GM11168 (cell line): ENCODE results near the gene NPHS1.
"Not testable (repeated sequence)": the region's sequence is repeated elsewhere in the genome, so short reads cannot be mapped to it uniquely, and the experiment has no call there.

Experiments used
- in situ Hi-C: fragments of 300-500 bp; cut with MboI; formaldehyde crosslinking; loops from one replicate; pipeline ENCODE4 v1.12.0; 2022; ENCODE audit warnings: low sequenced_read_pairs; ENCODE audit not compliant: unreplicated experiment

The NPHS1 gene

DNA sequence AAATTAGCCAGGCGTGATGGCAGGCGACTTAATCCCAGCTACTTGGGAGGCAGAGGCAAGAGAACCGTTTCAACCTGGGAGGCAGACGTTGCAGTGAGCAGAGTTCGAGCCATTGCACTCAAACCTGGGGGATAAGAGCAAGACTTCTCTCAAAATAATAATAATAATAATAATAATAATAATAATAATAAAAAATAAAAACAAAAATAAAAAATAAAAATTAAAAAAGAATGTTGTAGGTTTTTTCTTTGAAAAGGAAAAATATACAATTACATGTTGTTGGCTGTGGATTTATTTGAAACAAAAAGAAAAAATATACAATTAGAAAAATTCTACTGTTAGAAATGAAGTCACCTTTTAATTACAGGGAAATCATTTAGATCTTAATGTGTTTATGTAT lies 28.2 kb downstream of the NPHS1 start:
- in situ Hi-C loops, result no loop called here

DNA sequence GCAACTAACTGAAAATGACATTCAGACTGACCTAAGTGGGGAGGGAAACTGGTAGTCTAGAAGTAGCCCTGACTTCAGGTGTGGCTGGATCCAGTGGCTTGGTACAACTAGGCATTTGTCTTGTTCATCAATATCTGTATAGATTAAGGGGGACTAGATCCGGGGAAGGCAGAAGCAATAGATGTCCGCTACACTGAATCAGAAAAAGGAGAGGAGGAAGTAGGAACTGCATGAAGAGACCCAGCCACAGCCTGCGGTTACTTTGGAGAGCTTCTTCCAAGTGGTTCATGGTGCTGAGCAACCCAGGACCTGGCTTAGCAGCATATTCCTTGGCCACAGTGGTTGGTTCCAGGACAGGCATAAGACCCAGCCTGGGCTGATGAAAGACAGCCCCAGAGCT lies 29.7 kb downstream of the NPHS1 start:
- in situ Hi-C loops, result no loop called here

DNA sequence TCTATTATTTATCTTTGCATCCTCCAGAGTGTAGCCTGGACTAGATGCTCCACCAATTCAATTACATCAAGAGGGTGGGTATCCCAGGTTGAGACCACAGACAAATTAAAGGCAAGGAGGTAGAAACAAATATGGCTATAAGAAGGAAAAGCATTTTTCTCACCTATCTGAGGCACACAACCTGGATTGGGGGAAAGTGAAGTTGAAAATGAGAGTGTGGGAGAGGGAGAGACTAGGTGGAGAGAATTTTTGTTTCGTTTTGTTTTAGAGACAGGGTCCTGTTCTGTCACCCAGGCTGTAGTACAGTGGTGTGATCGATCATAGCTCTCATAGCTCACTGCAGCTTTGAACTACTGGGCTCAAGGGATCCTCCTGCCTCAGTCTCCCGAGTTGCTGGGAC lies 33.9 kb downstream of the NPHS1 start:
- in situ Hi-C loops, result no loop called here

DNA sequence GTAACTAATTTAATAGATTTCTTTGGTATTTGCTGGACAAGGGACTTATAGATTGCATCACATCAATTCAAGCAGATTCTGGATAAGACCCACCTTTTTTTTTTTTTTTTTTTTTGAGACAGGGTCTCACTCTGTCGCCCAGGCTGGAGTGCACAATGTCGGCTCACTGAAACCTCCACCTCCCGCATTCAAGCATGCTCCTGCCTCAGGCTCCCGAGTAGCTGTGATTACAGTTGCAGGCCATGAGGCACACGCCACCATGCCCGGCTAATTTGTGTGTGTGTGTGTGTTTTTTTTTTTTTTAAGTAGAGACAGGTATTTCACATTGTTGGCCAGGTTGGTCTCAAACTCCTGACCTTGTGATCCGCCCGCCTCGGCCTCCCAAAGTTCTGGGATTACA lies 35.5 kb downstream of the NPHS1 start:
- in situ Hi-C loops, result no loop called here

DNA sequence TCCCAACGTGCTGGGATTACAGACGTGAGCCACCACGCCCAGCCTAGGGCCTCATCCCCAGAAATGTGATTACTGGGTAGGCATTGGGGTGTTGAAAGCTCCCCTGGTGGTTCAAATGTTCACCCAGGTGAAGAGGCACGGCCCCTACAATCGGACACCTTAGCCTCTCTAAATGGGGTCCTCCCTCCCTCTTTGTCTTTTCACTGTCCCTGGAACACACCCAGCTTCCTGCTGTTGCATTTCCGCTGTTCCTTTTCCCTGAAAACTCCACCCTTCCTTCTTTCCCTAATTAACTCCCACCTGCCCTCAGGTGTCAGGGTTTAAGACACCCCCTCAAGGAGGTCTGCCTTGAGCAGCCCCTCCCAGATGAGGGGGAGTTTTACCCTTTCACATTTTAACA lies 36.0 kb downstream of the NPHS1 start:
- in situ Hi-C loops, result no loop called here

DNA sequence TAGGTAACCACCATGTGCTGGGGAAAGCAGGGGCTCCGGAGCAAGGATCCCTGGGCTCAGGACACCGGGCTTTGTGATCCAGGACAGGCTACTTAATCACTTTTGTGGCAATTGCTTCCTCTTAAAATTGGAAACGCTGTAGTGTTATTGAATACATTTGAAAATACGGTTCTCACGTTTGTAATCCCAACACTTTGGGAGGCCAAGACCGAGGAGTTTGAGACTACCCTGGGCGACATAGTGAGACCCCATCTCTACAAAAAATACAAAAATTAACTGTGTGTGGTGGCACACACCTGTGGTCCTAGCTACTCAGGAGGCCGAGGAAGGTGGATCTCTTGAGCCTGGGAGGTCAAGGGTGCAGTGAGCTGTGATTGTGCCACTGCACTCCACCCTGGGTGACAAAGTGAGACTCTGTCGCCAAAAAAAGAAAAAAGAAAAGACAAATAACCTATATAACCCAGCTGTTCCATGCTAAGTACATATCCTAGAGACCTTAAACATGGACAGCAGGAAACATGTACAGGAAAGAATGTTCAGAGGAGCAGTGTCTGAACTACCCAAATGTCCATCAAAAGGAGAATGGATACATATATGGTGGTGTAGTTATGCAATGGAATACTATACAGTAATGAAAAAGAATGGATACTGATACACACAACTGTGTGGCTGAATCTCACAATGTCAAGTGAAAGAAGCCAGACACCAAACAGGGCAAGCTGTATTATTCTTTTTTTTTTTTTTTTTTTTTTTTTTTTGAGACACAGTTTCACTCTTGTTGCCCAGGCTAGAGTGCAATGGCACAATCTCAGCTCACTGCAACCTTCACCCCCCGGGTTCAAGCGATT lies 39.0 kb downstream of the NPHS1 start:
- in situ Hi-C loops, result no loop called here

DNA sequence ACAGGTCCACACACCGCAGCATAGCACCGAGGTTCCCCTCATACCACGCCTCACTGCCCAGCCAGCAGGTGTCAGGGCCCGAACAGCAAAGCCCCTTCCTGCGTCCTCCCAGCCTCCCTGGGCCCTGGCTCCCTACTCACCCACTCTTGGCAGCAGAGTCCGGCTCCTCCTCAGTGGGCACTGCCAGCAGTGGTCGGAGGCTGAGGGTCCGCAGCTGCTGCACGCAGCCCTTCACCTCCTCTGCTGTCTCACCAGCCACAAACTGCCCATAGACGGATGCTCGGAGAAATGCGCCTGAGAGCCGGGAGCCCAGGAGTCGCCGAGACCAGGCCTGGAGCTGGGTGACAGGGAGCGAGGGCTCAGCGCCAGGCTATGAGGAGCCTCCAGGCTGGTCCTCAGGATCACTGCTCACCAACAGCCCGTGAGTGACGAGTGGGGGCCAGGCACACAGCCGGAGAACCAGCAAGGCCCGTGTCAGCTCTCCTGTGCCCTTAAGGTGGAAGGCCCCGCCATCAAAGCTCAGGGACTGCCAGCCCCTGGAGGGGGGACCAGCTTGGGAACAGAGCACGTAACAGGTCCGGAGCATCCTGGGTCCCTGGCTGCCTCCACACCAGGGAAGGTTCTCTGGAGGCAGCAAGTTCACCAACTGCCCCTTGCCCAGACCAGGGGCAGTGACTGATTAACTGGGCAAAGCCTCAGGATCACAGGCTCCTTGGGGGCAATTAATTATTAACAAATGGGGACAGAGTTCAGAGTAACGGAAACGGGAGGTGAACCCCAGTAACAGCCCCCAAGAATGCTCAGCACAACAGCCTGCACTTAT lies 39.9 kb downstream of the NPHS1 start, which contains the start of gene PRODH2:
TSS of gene PRODH2 (minus strand) at position 626 of the 823 bp plus-strand sequence. CDS start at position 586, 40 bp downstream.
- in situ Hi-C loops, result no loop called here

DNA sequence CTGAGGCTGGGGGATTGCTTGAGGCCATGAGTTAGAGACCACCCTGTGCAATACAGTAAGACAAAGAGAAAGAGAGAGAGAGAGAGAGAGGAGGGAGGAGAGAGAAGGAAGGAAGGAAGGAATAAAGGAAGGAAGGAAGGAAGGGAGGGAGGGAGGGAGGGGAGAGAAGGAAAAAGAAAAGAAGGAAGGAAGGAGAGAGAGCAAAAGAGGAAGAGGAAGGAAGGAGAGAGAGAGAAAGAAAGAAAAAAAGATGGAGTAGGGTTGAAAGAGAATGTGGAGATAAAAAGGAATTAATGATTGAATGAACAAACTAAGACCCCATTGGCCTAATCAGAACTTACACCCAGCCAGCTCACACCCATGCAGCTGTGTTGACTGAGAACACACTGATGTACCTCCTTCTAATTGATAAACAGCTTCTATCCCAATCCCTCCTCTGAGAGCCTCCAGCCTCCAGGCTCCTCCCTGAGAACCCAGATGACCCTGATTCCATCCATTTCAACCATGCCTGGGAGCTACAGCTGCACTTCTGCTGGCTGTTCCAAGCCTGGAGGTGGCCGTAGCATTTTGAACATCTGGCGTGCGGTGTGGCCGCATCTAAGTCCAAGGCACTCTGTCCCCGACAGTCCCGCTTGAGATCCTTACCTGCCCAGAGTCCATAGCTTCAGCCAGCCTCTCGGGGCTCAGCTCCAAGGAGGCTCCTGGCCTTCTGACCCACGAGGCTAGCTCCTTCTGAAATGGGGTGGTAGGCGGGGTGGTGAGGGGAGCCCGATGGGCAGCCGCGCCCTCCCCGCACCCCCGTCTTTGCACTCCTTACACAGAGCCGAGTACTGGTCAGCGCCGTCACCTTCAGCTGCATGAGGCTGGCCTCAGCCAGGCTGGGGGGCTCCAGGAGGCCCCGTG lies 40.7 kb downstream of the NPHS1 start:
- in situ Hi-C loops, result no loop called here

DNA sequence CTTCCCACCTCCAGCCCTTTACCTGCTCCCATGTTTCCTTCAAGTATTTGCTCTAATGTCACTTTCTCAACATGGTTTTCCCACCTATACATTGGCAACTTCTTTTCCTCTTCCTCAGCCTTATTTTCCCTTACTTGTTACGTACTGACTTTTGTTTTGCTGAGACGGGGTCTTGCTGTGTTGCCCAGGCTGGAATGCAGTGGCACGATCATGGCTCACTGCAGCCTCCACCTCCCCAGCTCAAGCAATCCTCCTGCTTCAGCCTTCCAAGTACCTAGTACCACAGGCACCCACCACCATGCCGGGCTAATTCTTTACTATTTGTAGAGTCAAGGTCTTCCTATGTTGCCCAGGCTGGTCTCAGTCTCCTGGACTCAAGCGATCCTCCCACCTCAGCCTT lies 44.7 kb downstream of the NPHS1 start:
- in situ Hi-C loops, result no loop called here

DNA sequence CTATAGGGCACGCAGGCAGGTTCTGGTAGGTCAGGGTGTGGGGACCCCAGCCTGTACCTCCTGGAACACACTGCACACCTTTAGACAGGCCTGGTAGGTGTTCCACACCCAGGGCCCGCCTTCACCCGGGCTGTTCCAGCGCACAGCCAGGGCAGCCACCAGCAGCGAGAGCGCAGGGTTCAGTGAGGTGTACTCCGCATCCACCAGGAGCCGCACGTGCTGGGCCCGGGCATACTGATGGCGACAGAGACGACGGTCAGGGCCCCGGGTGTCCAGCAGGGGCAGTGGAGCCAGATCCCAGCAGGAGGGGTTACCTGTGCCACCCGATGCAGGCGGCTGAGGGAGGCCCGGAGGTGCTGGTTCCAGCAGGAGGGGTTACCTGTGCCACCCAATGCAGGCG lies 45.7 kb downstream of the NPHS1 start:
- in situ Hi-C loops, result no loop called here

DNA sequence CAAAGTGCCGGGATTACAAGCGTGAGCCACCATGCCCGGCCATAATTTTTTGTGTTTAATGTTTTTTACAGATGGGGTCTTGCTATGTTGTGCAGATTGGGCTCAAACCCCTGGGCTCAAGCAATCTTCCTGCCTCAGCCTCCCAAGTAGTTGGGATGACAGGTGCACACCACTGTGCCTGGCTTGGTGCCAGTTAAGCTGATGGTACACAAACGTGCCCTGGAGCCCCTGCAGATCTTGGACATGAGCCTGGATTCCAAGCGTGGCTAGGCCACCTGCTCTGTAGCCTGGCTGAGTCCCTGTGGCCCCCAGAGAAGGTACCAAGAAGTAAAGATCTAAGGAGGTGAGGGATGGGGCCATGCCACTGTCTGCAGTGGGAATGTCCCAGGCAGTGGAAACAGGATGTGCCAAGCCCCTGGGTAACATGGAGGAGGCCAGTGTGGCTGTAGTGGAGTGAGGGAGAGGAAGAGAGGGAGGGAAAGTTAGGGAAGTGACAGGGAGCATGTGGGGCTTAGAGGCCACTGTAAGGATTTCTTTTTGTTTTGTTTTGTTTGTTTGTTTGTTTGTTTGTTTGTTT lies 46.7 kb downstream of the NPHS1 start:
- in situ Hi-C loops, result no loop called here

DNA sequence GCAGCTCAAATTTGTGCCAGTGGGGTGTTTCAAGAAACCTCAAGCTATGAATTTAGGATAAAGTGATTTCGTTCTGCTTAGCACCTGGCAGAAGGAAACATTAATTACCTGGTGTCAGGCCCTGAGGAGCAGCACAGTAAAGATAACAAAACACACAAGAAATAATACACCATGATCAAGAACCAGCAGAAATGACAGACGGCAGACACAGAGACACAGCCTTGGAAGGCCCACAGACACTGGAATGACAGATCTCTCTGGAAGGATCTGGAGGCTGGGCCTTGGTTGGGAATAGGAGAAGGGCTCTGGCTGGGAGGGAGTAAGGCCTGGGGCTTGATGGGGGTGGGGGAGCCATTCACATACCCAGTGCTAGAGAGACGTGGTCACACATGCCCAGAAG lies 50.5 kb downstream of the NPHS1 start:
- in situ Hi-C loops, result no loop called here

DNA sequence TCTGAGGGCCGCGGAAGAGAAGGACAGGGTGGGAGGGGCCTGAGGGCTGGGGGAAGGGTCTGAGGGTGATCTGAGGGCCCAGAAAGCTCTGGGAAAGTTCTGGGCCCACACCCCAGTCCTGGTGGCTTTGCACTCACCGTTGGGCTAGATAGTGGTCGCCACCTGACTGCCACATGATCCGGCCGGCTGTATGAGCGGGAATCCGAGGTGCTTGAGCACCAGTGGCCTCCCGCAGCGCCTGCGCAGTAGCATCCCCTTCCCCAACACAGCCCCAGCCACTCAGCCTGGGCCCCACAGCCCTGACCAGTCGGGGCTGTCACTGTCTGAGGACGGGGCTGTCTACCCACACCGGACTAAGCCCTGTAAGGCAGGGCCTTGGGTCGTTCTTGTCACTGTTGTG lies 54.6 kb downstream of the NPHS1 start:
- in situ Hi-C loops, result no loop called here

DNA sequence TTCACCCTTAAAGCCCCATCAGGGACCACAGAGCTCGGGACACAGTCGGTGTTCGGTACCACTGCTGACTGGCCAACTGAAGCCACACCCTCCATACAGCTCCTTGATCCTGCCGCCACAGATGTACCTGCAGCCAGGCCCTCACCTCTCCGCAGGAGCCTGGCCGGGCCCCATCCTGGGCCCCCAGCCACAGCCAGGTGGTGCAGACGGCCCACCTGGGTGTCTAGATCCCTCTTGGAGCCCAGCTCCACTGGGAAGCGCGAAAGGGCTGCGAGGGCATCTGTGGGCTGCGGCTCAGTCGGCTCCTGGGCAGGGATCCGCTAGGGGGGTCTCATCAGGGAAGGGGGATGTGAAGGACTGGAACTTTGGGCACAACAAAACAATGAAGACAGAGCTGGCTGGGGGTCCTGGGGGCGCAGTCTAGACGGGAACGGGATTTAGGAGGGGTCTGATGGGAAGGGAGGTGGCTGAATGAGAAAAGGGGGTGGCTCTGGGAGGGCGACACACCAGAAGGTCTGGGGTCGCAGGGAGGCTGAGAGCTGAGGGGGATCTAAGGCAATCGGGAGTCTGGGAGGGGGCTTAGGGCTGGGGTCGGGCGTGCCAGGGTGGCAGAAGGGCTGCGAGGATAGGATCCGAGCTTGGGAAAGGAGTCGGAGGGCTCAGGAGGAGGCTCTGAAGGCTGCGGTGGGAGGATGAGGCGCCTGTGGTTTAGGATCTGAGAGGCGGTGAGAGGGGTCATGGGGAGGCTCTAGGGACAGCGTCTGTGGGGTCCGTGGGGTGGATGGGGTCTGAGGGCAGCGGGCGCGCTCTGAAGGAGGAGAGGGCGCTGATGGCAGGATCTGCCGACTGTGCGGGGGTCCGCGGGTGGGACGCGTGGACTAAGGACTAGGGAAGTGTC lies 55.4 kb downstream of the NPHS1 start:
- in situ Hi-C loops, result no loop called here

DNA sequence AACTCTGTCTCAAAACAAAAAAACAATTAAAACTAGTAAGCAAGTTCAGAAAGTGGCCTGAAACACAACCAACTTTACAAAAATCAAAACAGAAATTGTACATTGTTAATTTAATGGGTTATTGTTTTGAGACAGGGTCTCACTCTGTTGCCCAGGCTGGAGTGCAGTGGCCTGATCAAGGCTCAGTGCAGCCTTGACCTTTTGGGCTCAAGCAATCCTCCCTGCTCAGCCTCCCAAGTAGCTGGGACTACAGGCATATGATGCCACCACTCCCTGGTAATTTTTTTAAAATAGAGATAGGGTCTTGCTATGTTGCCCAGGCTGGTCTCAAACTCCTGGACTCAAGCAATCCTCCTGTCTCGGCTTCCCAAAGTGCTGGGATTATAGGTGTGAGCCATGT lies 56.7 kb downstream of the NPHS1 start:
- in situ Hi-C loops, result not testable (repeated sequence)

DNA sequence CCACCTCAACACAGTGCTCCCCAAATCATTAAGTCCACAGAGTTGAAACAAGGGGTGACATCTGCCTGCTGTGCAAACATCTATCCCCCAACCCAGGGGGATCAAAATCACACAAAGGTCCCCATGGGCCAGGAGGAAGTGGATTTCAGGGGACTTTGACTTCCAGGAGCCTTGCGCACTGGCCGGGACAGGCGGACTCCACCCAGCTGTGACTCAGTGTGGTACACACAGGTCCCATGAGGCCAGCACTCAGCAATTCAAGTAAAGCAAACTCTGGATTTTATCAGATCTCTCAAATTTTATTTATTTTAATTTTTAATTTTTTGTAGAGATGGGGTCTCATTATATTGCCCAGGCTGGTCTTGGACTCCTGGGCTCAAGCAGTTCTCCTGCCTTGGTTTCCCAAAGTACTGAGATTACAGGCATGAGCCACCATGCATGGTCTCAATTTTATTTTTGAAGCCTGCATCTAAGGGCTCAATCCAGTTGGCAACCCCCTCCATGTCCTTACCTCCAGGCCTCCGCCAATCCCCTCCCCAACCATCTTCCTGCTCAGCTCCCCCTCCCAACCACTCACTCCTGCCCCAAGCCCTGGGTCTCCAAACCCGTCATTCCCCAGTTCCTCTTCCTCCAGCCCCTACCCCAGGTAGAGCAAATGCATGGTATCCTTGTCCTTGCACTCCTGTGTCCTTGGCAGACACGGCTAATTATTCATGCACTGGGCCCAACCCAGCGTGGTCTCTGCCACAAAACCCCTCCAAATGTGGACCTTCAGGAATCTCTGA lies 58.7 kb downstream of the NPHS1 start:
- in situ Hi-C loops, result no loop called here

DNA sequence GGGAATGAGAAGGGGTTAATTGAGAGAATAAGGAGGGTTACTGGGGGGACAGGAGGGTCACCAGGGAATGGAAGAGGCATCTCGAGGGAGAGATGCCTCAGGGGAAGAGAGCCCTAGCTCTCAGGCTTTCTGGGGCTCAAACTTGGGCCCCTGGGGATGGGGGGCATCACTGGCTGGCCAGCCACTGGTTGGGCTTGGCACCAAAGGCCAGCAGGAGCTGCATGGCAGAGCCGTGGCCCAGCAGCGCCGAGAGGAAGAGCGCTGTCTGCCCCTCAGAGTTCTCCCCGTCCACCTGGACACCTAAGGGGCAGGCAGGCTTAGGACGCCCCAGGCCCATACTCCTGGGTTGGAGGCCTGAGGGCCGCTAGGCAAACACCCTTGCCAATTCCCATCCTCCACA lies 59.4 kb downstream of the NPHS1 start:
- in situ Hi-C loops, result no loop called here

DNA sequence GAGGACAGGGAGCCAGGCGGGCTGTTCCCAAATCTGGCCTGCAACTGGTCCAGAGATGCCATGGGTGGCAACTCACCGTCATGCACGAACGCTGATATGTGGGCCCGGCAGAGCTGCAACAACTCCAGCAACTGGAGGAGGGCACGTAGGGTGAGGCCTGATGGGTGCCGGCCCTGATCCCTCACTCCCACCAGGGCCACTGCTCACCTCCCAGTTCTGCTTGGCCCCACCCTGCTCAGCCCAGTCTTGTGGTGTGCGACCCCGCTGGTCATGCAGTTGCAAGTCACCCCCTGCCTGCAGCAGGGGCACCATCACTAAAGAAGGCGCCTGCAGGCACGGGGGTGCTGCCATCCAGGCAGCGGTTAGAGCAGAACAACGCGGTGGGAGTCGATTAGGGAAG lies 60.0 kb downstream of the NPHS1 start:
- in situ Hi-C loops, result no loop called here
